RPMI7951 (cell line): ENCODE measurements around the gene GCM1. TPM values are rescaled to one million over a fixed set of nuclear protein-coding genes. Genes with fewer than 3 reads are reported as not detected.

Source experiments
- DNase-seq: peaks from one replicate; pipeline ENCODE4 v3.0.0-alpha.2; 2012; ENCODE audit warnings: low read depth
- total RNA-seq: library from RNA; depleted of rRNA; stranded (reverse); fragments of >200 nt; shearing (Covaris generic); gene quantifications from 2 replicates; pipeline ENCODE4 v1.2.3, GENCODE V29; 2014; rRNA removed

GCM1 gene
- total RNA-seq, 1 experiment from 2014 or later, result not detected

DNA sequence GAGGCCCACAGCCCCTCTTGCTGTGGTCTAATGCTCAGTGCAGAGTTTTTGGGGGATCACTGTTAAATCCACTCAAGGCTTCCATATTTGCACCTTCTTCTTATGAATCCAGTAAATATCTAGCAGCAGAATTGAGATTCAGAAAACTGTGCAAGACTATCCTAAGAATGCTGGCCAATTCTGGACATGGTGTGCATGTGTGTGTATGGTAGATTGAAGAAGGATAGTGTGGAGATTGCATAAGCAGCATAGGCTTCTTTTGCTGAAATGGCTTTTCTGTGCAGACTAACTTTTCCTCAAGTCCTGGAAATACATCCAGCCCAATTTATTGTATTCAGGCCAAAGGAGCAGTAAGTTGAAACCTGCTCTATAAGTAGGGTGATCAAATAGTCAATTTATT lies 43.7 kb downstream of the GCM1 start:
- DNase-seq, result no peak

DNA sequence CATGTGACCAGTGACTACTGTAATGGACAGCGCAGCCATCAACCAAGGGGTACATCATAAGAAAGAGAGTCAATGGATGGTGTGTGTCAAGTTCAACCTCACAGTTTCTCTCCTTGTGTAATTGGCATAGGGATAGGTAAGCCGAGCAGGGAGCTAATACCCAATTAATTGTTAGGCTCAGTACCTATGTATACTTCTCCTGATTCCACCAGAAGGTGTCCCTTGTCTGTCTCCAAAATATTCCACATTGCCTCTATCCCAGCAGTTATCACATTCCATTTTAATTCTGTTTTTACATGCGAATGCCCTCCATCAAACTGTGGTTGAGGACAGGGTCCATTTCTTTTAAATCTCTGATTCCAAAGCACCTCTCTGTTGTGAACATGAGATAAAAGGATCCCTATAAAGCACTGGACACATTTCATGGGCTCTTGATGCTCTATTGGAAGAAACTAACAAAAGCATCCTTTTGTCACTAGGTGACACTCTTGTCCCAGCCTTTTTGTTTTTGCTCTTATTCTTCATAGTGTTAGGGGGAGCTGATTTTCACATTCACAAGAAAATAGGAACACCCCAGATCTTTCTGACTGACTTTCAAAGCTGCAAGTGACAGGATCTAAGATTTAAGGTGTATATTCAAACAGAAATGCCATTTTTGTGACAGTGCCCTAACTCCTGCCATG lies 44.5 kb downstream of the GCM1 start:
- no peak for DNase-seq

DNA sequence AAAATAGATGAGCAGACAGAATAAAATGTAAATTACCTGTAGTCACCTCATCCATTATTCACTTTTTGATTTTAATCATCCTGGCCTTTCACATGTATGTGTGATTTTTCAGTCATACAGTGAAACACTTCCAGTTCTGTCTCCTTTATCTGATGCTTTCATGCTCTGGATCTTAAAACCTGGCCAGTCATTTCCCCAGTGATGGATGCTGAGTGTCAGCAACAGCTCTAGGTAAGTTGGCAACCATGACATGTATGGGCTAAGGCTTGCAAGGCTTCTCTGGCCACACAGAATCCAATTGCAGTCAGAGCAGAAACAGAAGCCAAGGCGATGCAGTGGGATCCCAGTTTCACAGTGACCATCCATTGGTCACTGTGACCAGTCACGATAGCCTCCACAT lies 47.6 kb downstream of the GCM1 start:
- no peak for DNase-seq

DNA sequence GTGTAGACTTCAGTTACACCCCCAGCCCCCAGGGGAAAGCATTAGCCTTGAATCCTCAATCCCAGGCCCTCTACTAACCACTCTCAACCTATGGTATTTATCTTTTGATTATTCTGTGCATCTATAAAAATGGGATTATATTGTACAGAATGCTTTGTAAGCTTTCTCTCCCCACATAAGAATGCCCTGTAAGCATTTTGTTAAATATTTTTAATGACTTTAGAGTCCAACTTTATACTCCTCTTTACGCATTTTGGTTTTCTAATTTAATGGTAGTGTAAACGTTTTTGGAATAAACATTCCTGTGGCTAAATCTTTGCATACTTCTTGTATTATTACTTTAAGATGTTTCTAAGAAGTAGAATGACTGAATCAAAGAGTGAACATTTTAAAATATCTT lies 48.1 kb downstream of the GCM1 start:
- no peak for DNase-seq

DNA sequence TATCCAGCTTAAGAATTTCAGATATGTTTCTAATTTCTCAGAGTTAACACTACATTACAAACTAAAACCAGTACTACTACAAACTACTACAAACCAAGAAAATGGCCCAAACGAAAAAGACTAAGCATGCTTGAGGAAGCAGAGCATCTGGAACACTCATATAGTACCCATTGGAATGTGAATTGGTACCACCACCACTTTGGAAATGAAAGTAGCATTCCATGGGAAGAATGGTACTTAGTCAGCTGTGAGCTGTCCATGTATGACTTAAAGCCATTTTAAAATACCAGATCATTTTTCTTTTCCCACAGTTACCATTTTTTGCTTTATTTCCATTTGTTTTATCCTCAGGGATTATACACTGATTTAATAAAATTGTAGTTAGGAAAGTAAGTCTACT lies 52.9 kb downstream of the GCM1 start:
- DNase-seq, result no peak

DNA sequence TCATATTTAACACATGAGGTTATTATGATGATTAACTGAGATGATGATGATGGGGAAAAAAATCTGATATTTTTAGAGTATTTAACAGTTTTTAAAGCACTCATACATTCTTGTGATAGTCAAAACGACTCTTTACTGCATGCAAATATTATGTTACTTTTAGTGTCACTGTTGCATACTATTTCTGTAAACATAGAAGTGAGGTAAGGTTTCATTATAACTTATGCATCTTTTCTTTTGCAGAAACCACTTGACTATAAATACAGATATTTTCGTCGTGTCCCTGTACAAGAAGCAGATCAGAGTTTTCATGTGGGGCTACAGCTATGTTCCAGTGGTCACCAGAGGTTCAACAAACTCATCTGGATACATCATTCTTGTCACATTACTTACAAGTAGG lies 53.4 kb downstream of the GCM1 start:
- no peak for DNase-seq

DNA sequence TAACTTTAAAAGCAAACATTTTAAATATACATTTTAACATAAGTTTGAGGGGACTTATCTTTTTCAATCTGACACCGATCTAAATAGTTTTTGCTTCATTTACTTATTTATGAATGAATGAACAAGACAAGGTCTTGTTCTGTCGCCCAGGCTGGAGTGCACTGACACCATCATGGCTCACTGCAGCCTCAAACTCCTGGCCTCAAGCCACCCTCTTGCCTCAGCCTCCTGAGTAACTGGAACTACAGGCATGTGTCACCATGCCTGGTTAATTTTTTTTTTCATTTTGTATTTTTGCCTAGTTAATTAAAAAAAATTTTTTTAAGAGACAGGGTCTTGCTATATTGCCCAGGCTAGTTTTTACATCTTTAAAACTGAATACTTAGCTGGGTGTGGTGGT lies 58.1 kb downstream of the GCM1 start:
- no peak for DNase-seq

DNA sequence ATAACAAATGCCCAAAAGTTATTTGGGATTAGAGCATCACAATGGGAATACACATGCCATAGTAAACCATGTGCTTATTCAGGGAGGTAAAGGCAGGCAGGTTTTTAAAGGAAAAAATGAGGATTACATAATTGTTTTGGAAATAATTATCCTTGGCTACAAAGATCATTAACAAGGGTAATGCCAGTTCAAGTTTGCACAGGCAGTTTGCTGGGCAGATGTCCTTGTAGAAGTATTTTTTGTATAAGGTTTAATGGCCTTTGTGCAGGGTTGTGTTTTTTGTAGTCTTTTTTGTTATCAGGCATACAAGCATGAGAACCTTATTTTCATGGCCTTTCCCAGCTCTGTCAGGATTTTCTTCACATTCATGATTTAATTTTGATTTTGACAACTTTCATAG lies 58.7 kb downstream of the GCM1 start:
- DNase-seq, result no peak

DNA sequence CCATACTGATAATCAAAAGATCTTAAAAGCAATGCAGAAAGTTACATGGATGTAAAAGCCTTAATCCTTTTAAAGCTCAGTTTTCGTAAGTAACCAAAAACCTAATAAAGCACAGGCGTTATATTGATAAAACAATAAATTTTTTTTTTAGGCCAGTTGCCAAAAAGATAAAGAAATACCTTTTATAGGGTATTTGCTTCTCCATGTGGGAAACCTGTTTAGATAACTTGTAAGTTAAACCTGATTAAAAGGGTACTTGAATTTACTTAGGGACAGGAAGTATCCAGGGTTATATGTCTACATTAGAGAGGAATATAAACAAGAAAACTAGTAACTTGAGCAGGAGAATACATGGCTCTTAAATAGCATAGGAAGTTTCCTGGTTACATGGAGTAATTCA lies 62.3 kb downstream of the GCM1 start:
- no peak for DNase-seq

DNA sequence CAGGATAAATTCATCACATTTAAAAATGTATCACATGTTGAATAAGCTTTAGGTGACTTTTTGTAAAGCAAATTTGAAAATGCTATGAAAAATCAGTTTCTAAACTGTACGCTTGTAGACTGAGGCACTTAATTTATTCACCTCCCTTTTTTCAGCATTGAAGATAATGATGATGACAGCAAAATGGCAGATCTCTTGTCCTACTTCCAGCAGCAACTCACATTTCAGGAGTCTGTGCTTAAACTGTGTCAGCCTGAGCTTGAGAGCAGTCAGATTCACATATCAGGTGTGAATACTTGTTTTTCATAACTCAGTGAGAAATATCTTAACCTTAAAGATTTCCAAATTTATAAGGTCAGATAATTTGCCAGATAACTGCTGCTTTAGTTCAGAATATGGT lies 67.8 kb downstream of the GCM1 start:
- DNase-seq, result no peak

Other genes starting within 250 kb of the GCM1 start
- gene GSTA3, start 239.1 kb downstream of the GCM1 start, total RNA-seq, result not detected in 2 replicates
- gene GSTA4, start 153.6 kb downstream of the GCM1 start, total RNA-seq, result 16.1 and 18.7 TPM in 2 replicates
- gene CILK1, start 87.0 kb downstream of the GCM1 start, total RNA-seq, result 16.0 and 19.0 TPM in 2 replicates
- gene FBXO9, start 83.4 kb downstream of the GCM1 start, total RNA-seq, result 28.7 and 43.4 TPM in 2 replicates
- gene ELOVL5, start 200.1 kb upstream of the GCM1 start, total RNA-seq, result 71.0 and 91.3 TPM in 2 replicates